ENCODE results near the gene PIK3AP1. TPM values are rescaled to one million over a fixed set of nuclear protein-coding genes. Genes with fewer than 3 reads are reported as not detected.

The PIK3AP1 gene
- total RNA-seq, 1 experiment from 2014 or later = 4.3 TPM

DNA sequence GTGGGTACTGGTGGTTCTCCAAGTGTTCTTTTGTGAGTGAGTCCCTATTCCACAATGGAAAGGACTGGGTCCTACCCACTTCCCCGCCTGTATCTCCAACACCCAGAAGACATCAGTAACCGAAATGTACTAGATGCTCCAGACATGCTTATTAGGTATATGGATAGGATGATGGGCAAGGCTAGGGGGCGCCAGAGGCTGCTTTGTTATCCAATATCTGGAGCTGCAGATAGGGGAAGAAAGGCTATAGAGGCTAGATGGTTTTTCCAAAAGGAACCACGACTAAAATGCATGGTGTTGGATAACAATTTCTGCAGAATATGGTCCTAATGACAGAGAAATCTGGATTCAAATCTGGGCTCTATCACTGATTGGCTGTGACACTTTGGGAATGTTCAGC is 77.3 kb downstream of the PIK3AP1 start:
- TF ChIP-seq, protein P1, sequence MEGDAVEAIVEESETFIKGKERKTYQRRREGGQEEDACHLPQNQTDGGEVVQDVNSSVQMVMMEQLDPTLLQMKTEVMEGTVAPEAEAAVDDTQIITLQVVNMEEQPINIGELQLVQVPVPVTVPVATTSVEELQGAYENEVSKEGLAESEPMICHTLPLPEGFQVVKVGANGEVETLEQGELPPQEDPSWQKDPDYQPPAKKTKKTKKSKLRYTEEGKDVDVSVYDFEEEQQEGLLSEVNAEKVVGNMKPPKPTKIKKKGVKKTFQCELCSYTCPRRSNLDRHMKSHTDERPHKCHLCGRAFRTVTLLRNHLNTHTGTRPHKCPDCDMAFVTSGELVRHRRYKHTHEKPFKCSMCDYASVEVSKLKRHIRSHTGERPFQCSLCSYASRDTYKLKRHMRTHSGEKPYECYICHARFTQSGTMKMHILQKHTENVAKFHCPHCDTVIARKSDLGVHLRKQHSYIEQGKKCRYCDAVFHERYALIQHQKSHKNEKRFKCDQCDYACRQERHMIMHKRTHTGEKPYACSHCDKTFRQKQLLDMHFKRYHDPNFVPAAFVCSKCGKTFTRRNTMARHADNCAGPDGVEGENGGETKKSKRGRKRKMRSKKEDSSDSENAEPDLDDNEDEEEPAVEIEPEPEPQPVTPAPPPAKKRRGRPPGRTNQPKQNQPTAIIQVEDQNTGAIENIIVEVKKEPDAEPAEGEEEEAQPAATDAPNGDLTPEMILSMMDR (IDR thresholded peaks at IDR 0.05) = peak; percentile 59
- no peak for TF ChIP-seq ZNF317 (CRISPR knock-in tag; IDR thresholded peaks at IDR 0.05; ENCODE audit: borderline replicate concordance, low read depth)
- H3K9me3 Mint-ChIP-seq = no peaks in the 10 kb centered on the region
- no peaks in the 10 kb centered on the region for H3K27me3 Mint-ChIP-seq (ENCODE audit: low read depth)
- no peak overlapping the region for H3K27ac Mint-ChIP-seq
- no peaks in the 10 kb centered on the region for H3K4me1 Mint-ChIP-seq
- no peaks in the 10 kb centered on the region for H3K36me3 Mint-ChIP-seq
- ATAC-seq (peak; percentile 85), DNase-seq (ENCODE audit: low spot score) (peak; percentile 84)
- ChIA-PET POLR2A (no interaction called here), CTCF (interaction anchor here (0.6 to 1.9 kb wide), 25 partner anchors 9 to 588 kb away, joined by 3 to 9 read pairs (median 4); no protein-coding TSS in a partner anchor)
- no peak overlapping the region for H3K4me3 Mint-ChIP-seq

DNA sequence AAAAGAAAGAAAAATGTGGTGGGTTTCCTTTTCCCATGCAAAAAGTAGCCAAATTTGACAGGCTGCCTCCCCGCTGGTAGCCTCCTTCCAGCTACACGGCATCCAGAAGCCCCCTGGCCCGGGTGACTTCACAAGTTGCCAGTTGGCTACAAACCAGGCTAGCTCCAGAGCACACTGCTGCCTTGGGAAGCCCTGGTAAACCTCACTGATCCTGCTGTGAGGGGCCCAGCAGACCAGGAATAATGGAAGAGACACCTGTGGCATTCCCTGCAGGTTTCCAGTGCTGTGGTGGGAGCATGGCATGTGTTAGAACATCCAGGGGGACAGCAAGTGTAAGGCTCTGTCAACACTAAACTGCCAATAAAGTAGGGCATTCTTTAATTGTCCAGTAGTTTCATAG is 77.8 kb downstream of the PIK3AP1 start:
- ATAC-seq (no peak), DNase-seq (ENCODE audit: low spot score) (no peak)
- Mint-ChIP-seq H3K36me3 (no peaks in the 10 kb centered on the region), H3K4me3 (no peak overlapping the region), H3K9me3 (no peaks in the 10 kb centered on the region), H3K27ac (no peak overlapping the region), H3K4me1 (no peaks in the 10 kb centered on the region), H3K27me3 (ENCODE audit: low read depth) (no peaks in the 10 kb centered on the region)
- ChIA-PET CTCF (interaction anchor here (0.7 to 1.9 kb wide), 12 partner anchors 9 to 477 kb away, joined by 3 to 9 read pairs (median 4); no protein-coding TSS in a partner anchor), POLR2A (interaction anchor here (0.7 kb wide), 2 partner anchors 212 to 471 kb away, joined by 3 read pairs; no protein-coding TSS in a partner anchor)
- TF ChIP-seq NFATC4 (CRISPR knock-in tag; IDR thresholded peaks at IDR 0.05) = no peak

DNA sequence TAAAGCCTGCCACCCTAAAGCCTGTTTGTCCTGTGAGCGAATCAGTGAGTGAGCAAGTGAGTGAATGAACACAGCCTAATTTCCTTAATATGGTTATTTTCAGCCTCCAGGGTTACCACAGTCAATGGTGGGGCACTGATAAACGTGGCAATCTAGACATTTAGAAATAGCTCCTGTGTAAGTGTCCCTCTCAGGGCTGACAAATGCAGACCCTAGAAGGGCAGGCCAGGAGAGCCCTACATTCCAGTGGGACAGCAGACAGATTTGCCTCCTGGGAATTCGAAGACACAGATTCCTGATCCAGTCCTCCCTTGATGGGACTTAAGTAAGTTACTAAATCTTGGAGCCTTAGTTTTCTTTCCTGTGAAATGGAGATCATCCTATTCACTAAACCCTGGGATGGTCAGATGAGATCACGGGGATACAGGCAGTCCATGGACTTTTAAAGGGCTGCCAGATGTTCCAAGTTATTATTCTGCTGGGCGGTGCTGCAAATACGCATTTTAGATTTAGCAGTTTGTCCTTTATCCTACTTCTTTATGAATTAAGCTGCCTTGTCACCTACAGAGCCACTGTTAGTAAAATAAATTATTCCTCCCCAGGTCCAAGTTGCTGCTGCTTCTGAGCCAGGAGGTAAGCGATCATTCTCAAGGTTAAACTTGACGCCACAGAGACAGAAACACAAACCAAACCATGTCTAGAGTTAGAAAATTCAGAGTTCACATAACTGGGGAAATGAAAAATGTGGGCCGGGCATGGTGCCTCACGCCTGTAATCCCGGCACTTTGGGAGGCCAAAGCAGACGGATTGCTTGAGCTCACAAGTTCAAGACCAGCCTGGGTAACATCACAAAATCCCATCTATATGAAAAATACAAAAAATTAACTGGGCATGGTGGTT is 78.7 kb downstream of the PIK3AP1 start:
- CTCF ChIA-PET = interaction anchor here (0.7 to 1.9 kb wide), 34 partner anchors 9 to 637 kb away, joined by 3 to 18 read pairs (median 4); partner anchors contain the start of genes LCOR and TLL2
- Mint-ChIP-seq H3K27ac (no peak overlapping the region), H3K4me3 (no peak overlapping the region), H3K4me1 (no peaks in the 10 kb centered on the region), H3K9me3 (no peaks in the 10 kb centered on the region), H3K36me3 (no peaks in the 10 kb centered on the region), H3K27me3 (ENCODE audit: low read depth) (no peaks in the 10 kb centered on the region)
- DNase-seq (ENCODE audit: low spot score) = no peak
- POLR2A ChIA-PET = interaction anchor here (0.7 kb wide), 2 partner anchors 211 to 470 kb away, joined by 3 read pairs; no protein-coding TSS in a partner anchor
- no peak for ATAC-seq
- TF ChIP-seq ZNF138 (CRISPR knock-in tag; conservative IDR thresholded peaks at IDR 0.05) (no peak), TP53 (CRISPR knock-in tag; IDR thresholded peaks at IDR 0.05) (no peak), ZNF416 (CRISPR knock-in tag; IDR thresholded peaks at IDR 0.05) (no peak), SMAD3 (CRISPR knock-in tag; IDR thresholded peaks at IDR 0.05; ENCODE audit: borderline replicate concordance) (no peak), HMGA2 (CRISPR knock-in tag; IDR thresholded peaks at IDR 0.05) (no peak), ELF4 (CRISPR knock-in tag; IDR thresholded peaks at IDR 0.05; ENCODE audit: low read depth) (no peak), ZNF396 (CRISPR knock-in tag; IDR thresholded peaks at IDR 0.05; ENCODE audit: borderline replicate concordance) (no peak), RELA (CRISPR knock-in tag; IDR thresholded peaks at IDR 0.05; ENCODE audit: borderline replicate concordance) (no peak), ZNF219 (CRISPR knock-in tag; IDR thresholded peaks at IDR 0.05; ENCODE audit: borderline replicate concordance) (no peak), ESRRA (CRISPR knock-in tag; IDR thresholded peaks at IDR 0.05; ENCODE audit: borderline replicate concordance) (no peak), CBFB (CRISPR knock-in tag; IDR thresholded peaks at IDR 0.05; ENCODE audit: low read depth) (no peak), MYBL2 (CRISPR knock-in tag; IDR thresholded peaks at IDR 0.05) (no peak), TEAD1 (CRISPR knock-in tag; IDR thresholded peaks at IDR 0.05) (no peak), NR2C2 (CRISPR knock-in tag; IDR thresholded peaks at IDR 0.05) (no peak), GABPB1 (CRISPR knock-in tag; IDR thresholded peaks at IDR 0.05) (no peak)
- TF ChIP-seq, protein P2, sequence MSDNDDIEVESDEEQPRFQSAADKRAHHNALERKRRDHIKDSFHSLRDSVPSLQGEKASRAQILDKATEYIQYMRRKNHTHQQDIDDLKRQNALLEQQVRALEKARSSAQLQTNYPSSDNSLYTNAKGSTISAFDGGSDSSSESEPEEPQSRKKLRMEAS (CRISPR knock-in tag; IDR thresholded peaks at IDR 0.05) = no peak
- TF ChIP-seq, protein P3, sequence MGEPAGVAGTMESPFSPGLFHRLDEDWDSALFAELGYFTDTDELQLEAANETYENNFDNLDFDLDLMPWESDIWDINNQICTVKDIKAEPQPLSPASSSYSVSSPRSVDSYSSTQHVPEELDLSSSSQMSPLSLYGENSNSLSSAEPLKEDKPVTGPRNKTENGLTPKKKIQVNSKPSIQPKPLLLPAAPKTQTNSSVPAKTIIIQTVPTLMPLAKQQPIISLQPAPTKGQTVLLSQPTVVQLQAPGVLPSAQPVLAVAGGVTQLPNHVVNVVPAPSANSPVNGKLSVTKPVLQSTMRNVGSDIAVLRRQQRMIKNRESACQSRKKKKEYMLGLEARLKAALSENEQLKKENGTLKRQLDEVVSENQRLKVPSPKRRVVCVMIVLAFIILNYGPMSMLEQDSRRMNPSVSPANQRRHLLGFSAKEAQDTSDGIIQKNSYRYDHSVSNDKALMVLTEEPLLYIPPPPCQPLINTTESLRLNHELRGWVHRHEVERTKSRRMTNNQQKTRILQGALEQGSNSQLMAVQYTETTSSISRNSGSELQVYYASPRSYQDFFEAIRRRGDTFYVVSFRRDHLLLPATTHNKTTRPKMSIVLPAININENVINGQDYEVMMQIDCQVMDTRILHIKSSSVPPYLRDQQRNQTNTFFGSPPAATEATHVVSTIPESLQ (CRISPR knock-in tag; IDR thresholded peaks at IDR 0.05) = no peak
- TF ChIP-seq, protein P4, sequence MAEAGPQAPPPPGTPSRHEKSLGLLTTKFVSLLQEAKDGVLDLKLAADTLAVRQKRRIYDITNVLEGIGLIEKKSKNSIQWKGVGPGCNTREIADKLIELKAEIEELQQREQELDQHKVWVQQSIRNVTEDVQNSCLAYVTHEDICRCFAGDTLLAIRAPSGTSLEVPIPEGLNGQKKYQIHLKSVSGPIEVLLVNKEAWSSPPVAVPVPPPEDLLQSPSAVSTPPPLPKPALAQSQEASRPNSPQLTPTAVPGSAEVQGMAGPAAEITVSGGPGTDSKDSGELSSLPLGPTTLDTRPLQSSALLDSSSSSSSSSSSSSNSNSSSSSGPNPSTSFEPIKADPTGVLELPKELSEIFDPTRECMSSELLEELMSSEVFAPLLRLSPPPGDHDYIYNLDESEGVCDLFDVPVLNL (CRISPR knock-in tag; IDR thresholded peaks at IDR 0.05; ENCODE audit: borderline replicate concordance, low read depth) = no peak
- TF ChIP-seq, protein P5, sequence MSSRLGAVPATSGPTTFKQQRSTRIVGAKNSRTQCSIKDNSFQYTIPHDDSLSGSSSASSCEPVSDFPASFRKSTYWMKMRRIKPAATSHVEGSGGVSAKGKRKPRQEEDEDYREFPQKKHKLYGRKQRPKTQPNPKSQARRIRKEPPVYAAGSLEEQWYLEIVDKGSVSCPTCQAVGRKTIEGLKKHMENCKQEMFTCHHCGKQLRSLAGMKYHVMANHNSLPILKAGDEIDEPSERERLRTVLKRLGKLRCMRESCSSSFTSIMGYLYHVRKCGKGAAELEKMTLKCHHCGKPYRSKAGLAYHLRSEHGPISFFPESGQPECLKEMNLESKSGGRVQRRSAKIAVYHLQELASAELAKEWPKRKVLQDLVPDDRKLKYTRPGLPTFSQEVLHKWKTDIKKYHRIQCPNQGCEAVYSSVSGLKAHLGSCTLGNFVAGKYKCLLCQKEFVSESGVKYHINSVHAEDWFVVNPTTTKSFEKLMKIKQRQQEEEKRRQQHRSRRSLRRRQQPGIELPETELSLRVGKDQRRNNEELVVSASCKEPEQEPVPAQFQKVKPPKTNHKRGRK (CRISPR knock-in tag; IDR thresholded peaks at IDR 0.05; ENCODE audit: borderline replicate concordance) = no peak
